C1 segment of cervical spinal cord (tissue), 14 donors: Measurements from ENCODE around the gene ACAP3.

Source experiments
- DNase-seq, 14 donors: peaks; one replicate each; lab custom pipeline; 2025; lab: John Stamatoyannopoulos, UW

The ACAP3 gene, protein sequence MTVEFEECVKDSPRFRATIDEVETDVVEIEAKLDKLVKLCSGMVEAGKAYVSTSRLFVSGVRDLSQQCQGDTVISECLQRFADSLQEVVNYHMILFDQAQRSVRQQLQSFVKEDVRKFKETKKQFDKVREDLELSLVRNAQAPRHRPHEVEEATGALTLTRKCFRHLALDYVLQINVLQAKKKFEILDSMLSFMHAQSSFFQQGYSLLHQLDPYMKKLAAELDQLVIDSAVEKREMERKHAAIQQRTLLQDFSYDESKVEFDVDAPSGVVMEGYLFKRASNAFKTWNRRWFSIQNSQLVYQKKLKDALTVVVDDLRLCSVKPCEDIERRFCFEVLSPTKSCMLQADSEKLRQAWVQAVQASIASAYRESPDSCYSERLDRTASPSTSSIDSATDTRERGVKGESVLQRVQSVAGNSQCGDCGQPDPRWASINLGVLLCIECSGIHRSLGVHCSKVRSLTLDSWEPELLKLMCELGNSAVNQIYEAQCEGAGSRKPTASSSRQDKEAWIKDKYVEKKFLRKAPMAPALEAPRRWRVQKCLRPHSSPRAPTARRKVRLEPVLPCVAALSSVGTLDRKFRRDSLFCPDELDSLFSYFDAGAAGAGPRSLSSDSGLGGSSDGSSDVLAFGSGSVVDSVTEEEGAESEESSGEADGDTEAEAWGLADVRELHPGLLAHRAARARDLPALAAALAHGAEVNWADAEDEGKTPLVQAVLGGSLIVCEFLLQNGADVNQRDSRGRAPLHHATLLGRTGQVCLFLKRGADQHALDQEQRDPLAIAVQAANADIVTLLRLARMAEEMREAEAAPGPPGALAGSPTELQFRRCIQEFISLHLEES

DNA sequence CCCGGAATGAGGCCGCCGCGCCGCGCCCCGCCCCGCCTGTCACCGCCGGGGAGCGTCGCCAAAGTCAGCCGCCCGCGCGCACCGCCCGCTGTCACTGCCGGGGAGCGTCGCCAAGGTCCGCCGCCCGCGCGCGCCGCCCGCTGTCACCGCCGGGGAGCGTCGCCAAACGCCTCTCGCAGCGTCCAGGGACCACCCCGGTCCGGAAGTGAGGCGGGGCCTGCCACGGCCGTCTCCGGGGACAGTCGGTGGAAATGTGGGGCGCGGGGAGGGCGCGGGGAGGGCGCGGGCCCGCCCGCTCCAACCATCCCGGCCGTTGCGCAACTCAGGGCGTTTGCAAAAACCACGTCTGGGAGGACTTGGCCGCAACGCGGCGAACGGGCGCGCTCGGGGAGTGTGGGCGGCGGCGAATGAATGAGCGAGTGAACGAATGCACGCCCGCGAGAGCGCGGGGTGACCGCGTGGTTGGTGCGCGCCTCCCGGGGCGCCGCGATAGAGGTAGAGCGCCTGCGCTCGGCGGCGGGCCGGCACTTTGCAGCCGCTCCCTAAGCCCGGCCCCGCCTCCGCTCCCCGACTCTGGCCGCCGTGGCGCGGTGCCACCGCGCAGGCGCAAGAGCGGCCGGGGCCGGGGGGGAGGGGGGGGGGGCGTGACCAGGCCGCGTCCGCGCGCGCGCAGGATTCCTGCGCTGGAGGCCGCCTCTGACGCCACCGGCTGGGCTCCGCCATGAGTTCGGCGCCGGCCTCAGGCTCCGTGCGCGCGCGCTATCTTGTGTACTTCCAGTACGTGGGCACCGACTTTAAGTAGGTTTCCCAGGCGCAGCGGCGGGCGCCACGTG lies at the start of gene ACAP3, which contains the start of gene PUSL1:
TSS of gene ACAP3 (minus strand) at position 8 of the 833 bp plus-strand sequence. CDS start 115 bp downstream, outside the sequence.
TSS of gene PUSL1 (plus strand) at position 675 of the 833 bp plus-strand sequence. CDS start at position 722, 47 bp downstream.
- DNase-seq = peak in 13 of 14 donors; percentile 60 to 96 (median 93)

DNA sequence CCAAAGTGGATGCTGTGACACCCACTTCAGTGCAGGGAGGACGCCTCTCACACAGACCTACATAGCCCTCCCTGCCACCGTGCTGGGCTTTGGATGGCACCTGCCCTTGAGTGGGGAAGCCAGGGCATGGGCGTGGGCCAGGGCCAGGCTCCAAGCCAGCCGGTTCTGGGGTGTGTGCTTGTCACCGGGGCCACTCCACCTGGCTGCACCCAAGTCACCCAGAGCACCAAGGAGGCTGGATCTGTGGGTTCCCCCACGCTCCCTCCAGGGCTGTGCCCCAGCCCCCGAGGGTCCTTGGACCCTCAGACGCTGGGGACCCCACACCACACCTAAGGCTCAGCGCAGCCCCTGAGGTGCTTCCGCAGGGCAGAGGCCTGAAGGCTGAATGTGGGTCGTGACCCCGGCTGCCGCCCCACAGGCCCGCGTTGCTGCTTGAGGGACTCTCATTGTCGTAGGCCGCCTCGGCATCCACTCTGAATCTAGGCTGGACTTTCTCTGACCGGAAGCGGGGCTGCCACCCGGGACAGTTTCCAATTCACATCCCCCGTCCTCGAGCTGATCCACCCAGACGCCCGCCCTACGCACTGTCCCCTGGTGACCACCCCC lies 49.2 kb upstream of the ACAP3 start:
- no peak for DNase-seq

DNA sequence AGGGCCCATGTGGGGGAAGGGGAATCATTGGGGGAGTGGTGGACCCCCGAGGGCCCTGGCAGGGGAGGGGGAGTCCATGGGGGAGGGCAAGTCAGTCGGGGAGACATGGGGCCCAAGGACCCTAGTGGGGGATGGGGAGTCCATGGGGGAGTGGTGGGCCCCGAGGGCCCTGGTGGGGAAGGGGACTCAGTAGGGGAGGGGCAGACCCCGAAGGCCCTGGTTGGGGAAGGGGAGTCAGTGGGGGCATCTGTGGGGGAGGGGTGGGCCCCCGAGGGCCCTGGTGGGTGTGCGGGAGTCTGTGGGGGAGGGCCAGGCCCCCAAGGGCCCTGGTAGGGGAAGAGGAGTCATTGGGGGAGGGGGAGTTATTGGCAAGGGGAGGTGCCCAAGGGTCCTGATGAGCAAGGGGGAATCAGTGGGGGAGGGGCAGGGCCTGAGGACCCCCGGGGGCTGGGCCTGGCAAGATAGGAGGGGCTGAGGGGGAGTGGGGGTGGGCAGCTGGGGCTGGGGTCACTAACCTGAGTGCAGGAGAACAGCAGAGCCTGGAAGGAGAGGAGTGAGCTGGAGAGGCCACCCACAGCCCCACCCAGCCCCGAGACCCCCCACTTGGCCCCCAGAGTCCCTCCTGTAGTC lies 48.6 kb upstream of the ACAP3 start:
- DNase-seq = no peak

DNA sequence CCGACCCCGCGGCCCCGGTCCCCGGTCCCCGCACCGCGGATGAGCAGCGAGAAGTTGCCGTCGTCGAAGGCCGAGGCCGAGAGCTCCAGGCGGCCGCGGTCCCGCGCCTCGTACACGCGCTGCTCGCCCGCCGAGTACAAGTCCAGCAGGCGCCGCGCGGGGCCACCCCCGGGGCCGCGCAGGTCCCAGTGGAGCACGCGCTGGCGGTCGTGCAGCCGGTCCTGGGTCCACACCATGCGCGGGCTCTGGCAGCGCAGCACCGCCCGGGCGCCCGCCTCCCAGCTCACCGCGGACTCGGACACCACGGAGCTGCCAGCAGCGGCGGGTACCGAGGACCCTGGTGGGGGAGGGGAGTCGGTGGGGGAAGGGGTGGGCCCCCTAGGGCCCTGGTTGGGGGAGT lies 47.7 kb upstream of the ACAP3 start:
- peak in 1 of 14 donors; percentile 30 for DNase-seq

DNA sequence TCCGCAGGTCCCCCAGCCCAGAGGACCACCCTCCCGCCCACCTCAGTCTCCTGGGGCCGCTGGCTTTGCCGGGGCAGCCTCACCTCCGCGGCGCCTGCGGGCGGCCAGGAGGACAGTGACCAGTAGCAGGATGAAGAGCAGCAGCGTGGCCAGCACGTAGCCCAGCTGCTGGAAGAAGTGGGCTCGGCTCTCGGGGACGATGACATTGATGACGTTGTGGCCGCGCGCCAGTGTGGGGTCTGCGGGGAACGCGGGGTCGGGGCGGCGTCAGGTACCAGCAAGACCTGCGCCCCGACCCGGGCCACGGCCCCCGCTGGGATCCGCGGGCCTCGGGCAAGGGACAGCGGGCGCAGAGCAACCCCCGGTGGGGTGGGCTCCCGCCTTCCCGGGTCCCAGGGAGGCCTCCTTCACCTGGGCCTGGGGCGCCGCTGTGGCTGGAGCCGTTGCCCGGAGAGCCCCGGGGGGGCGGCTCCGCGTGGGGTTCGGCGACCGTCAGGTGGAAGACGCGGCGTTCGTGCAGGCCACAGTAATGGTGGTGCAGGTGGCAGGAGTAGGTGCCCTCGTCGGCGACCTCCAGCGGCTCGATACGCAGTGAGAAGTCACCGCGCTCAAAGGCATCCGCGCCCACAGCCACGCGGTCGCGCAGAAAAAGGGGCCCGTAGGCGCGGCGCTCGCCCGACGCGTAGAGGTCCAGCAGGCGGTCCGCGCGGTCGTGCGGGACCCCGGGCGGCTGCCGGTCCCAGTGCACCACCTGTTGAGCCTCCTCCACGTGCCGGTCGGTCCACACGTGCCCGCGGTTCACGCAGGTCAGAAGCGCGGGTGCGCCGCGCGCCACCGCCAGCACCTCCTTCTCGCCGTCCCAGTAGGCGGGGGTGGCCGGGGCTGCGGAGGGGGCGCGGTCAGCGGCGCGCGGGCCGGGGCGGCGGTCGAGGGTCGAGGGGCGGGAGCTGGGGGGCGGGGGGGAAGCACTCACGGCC lies 46.8 kb upstream of the ACAP3 start:
- DNase-seq = no peak

DNA sequence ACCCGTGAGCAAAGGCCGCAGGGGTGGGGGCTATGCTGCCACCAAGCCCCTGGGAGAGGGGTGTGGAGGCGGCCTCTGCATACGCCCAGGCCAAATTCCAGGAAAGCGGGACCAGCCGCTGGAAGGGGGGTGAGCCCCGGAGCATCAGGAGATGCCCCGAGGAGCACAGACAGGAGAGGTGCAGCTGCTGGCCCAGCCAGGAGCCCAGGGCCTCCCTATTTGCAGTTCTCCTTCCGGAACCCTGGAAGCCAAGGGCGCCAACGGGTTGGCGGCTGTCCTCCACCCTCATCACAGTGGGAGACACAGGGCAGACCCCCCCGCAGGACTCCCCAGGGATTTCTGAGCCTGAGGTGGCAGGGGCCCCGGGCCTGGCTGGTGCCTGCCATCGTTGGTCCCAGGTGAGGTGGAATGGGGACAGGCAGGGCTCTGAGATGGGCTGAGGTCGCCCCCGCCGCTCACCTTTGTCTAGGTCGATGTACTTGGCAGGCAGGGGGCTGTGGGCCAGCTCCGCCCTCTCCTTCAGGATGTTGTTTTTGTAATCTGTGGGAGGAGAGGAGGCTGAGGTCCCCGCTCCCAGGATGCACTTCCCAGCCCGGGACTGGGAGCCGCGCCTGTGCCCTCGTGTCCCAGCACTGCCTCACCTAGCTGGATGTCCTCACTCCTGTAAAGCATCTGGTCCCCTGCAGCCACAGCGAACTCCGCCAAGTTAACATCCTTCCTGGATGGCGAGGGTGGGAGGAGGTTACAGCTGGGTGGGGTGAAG lies 45.8 kb upstream of the ACAP3 start:
- no peak for DNase-seq

DNA sequence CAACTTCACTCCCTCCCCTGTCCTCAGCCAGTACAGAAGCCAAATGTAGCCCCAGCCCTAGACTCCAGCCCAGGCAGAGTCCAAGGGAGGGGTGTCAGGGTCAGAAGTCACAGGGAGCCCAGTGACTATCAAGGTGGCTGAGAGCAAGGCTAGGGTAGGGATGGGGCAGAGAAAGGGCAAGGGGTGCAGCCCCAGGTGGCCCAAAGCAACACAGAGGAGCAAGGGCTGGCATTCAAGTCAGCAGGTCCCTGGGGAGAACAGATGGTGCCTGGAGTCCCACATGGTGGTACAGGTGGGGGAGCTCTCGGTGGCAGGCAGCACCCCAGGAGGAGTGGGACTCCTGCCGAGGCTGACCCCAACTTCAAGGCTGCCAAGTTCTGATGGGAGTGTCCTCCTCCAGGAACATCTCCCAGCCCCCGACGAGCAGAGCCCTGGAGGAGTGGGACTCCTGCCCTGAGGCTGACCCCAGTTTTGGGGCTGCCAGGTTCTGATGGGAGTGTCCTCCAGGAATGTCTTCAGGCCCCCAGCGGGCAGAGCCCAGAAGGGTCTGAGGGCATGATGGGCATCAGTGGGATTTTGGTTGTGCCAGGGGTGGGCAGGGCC lies 45.2 kb upstream of the ACAP3 start:
- DNase-seq = no peak

DNA sequence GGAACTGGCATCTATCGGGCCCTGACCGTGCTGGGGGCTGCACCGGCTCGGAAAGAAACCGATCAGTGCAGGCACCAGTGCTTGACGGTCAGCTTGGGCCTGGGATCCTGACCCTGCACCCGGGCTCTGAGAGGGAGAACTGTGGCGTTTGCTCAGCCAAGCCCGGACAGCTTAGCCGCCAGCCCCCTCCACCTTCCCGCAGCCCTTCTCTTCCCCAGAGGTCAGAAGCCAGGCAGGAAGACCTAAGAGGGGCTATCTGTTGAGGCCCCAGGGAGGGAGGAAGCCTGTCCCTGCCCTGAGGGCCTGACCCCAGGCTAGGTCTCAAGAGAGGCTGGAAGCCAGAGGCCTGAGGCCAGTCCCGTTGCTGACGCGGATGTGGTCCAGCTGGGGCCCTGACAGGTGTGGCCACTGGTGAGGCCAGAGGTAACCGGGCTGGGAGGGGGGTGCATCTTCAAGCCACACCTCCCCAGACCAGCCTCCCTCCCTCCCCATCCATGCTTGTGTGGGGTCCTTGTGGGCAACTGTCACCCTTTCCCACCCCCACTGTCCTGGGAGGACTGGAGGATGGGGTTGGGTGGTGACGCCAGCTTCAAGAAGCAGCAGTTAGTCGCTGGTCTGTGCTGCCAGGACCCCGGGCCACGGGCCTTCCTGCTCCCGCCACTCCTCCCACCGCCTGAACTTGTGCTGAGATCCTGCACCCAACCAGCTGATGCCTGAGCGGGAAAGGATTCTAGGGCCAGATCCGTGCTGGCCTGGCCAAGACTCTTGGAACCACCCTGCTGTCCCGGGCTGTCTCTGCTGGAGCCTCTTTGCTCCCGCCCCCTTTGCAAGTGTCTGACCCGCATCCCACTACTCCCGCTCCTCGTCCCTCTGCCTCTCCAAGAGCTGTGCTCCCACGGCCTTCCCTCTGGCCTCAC lies 44.0 kb upstream of the ACAP3 start:
- peak in 1 of 14 donors; percentile 53 for DNase-seq

DNA sequence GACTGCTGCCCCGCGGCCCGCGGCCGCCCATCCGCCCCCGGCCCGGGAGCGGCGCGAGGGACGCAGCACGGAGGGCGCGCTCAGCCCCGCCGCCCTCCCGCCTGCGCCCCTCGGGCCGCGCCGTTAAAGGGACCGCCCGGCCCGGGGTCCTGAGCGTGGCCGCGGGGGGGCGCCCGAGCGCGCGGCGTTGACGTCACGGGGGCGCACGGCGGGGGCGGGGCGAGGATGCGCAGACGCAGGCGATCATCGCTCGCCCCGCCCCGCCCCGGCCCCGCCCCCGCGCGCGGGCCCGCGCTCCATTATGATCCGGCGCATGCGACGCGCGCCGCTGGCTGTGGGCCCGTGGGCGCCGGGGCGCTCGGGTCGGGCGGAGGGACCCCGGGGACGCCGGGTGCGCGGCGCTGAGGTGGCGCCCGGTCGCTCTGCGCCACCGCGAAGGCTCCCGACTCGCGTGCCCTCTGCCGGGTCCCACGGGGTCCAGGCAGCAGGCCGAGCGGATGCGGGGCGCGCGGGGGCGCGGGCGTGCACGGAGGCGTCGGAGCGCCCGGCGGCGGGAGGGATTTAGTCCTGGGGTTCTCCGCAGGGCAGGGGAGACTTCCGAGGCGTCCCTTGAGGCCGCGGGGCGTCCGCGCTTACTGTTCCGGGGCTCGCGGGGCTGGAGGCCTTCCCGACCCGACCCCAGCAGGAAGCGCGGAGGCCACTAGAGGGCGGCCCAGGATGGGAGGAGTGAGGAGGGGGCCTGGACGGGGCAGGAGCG lies 41.7 kb upstream of the ACAP3 start, which contains the start of gene DVL1:
TSS of gene DVL1 (minus strand) at position 163 of the 757 bp plus-strand sequence. CDS start 353 bp downstream, outside the sequence.
- DNase-seq = peak in 10 of 14 donors; percentile 26 to 79 (median 54)

DNA sequence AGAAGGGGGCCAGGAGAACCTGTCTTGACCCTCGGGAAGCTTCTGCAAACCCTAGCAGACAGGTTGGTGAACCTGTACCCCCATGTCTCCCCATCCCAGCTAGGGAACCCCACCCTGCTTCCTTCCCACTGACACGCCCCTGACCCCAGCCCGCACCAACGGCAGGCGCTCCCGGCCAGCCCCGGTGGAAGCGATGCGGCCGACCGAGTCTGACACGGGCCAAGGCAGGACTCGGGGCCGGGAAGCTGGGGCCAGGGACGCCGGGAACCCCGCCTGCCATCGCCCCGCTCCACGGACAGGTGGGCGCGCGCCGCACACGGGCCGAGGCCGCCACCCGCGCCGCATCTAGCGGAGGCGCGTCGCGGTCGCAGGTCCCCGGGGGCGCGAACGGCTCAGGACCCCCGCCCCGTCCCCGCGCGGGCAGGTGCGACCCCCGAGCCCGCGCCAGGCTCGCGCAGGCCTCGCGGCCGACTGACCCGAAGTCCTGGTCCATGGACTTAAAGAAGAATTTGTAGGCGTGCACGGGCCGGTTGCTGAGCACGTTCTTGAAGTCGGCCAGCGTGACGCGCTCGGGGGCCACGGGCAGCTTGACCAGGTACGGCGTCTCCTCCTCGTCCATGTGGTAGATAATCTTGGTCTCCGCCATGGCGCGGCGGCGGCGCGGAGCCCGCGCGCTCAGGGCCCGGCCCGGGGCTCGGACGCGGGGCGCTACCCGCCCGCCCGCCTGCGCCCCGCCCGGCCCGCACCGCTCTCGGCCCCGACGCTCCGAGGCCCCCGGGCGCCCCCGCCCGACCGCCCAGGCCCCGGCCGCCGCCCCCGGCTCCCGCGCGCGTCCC lies 40.9 kb upstream of the ACAP3 start:
- DNase-seq = peak in 1 of 14 donors; percentile 47

DNA sequence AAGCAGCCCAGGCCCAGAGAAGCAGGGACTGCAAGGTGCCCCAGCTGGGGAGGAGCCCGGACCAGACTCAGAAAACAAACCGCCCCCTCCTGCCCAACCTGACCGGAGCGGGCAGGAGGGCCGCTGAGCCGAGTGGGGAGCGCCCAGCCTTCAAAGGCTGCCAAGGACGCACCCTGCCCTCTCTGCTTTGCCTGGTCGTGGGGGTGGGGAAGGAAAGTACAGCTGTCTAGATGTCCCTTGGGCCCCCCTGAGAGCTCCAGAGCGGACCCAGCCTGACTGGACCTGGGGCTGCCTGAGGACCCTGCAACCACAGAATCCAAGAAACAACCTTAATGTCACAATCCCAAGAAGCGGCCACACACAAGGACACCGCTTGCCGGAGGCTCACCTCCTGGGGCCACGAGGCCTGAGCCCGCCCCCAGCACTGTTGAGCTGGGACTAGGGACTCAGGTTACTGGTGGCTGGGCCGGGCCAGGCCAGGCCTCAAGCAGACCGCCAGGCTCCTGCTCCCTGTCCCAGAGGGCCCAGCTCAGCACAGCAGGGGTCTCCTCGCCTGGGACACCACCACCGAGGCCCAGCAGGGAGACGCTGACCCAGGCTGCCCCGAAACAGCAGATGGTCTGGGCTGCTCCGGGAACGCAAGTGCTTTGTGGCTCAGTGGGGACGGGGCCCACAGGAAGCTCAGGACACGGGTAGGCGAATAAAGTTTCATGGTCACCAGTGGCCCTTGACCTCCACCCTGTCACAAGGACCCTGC lies 40.1 kb upstream of the ACAP3 start:
- no peak for DNase-seq

DNA sequence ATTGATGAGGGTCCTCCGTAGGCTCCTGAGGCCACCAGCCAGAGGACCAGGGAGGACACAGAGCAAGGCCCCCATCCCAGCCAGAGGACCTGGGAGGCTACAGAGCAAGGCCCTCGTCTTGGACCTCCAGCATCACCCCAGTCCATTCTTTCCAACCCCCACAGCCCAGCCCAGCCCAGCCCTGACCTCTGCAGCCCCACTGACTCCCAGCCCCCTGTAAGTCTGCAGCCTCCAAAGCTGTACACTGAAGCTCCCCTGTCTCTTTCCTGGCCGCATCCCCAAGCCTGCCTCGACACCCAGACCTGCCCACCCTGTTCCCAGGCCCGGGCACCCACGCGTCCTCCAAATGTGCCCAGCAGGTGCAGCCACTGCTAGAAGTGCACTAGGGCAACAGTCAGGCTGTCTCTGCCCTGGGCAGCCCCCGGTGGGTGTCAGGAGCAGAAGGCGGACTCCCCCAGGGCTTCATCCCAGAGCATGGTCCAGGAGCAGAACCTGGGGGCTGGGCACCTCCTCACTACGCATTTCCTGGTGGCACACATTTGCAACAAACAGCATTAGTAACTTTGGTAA lies 39.4 kb upstream of the ACAP3 start:
- no peak for DNase-seq

DNA sequence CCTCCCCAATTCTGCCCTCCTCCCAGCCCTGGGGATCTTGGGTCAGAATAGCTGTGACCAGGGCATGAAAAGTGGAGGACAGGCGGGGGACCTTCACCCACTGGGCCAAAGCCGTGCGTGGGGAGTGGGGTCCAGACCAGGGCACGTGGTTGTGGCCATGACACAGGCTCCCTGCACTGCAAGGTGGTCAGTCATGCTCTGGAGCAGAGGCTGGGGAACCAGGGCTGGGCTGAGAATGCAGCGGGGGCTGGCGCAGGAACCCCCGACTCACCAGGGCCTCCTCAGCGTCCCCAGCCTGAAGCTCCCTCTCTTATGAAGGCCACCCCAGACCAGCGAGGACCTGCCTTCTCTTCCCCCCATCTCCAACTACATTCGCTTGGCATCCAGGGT lies 38.8 kb upstream of the ACAP3 start:
- DNase-seq = no peak

DNA sequence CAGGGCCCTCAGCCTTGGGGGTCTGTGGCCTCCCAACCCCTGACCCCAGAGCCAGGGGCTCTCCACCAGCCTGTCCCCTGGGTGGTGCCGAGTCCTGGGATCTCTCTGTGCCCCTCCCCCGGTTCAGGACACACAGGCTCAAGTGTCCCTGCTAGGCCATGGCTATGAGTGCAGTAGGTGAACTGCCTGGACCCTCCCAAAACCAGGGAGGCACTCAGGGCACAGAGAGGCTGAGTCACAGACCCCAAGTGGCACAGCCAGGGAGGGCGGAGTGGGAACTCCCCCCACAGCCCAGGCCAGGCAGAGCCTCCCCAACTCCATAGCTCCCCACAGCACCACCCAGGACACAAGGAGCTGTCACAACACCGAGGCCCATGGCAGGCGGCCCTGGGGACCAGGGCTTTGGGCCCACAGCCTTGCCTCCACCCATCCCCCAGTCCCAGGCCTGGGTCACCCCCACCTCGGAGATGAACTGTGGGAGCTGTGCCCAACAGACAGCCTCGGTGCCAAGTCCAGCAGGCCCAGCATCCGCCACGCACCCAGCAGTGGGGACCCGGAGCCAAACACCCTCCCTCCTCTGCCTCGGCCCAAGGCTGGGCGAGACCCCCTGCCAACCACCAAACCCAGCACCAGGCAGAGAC lies 38.2 kb upstream of the ACAP3 start:
- peak in 1 of 14 donors; percentile 25 for DNase-seq
